LoVo (cell line): ENCODE data around the gene IFNGR2.
"Not testable (repeated sequence)": the region's sequence is repeated elsewhere in the genome, so short reads cannot be mapped to it uniquely, and the experiment has no call there.

Experiments
- DNase-seq: peaks from one replicate; pipeline ENCODE4 v3.0.0-alpha.2; 2016; ENCODE audit warnings: low spot score

IFNGR2 gene

GRCh38 chr21:33402001-33402979 lies 923 bp upstream of the IFNGR2 start:
- no peak for DNase-seq

- peak; percentile 36 for DNase-seq
Observed at GRCh38 chr21:33403786-33404585, 773 bp downstream of the IFNGR2 start.

GRCh38 chr21:33406493-33406892 lies 3.3 kb downstream of the IFNGR2 start:
- no peak for DNase-seq

GRCh38 chr21:33411949-33412430 lies 8.8 kb downstream of the IFNGR2 start:
- DNase-seq = peak; percentile 42

- DNase-seq = not testable (repeated sequence)
Observed at GRCh38 chr21:33412439-33412831, 9.2 kb downstream of the IFNGR2 start.

GRCh38 chr21:33412832-33413519 lies 9.8 kb downstream of the IFNGR2 start:
- DNase-seq = peak; percentile 80

- DNase-seq = no peak
Observed at GRCh38 chr21:33414068-33414467, 10.9 kb downstream of the IFNGR2 start.

- no peak for DNase-seq
Observed at GRCh38 chr21:33414926-33415325, 11.7 kb downstream of the IFNGR2 start.

GRCh38 chr21:33418691-33419090 lies 15.5 kb downstream of the IFNGR2 start:
- DNase-seq = no peak

GRCh38 chr21:33419538-33420123 lies 16.4 kb downstream of the IFNGR2 start:
- DNase-seq = no peak

- no peak for DNase-seq
Observed at GRCh38 chr21:33421713-33422393, 18.6 kb downstream of the IFNGR2 start.

- DNase-seq = no peak
Observed at GRCh38 chr21:33424214-33424613, 21.0 kb downstream of the IFNGR2 start.

GRCh38 chr21:33425825-33426224 lies 22.6 kb downstream of the IFNGR2 start:
- no peak for DNase-seq

- no peak for DNase-seq
Observed at GRCh38 chr21:33427051-33427450, 23.8 kb downstream of the IFNGR2 start.

- no peak for DNase-seq
Observed at GRCh38 chr21:33428669-33429068, 25.5 kb downstream of the IFNGR2 start.

GRCh38 chr21:33430858-33431257 lies 27.6 kb downstream of the IFNGR2 start:
- DNase-seq = no peak

- no peak for DNase-seq
Observed at GRCh38 chr21:33432496-33432895, 29.3 kb downstream of the IFNGR2 start.

- no peak for DNase-seq
Observed at GRCh38 chr21:33433001-33433400, 29.8 kb downstream of the IFNGR2 start.

GRCh38 chr21:33433425-33434114 lies 30.4 kb downstream of the IFNGR2 start:
- DNase-seq = no peak

- no peak for DNase-seq
Observed at GRCh38 chr21:33434770-33435360, 31.7 kb downstream of the IFNGR2 start.
